Body of pancreas (tissue), 4 donors: Measurements from ENCODE around the gene DGCR6L.
"Not testable (repeated sequence)": the region's sequence is repeated elsewhere in the genome, so short reads cannot be mapped to it uniquely, and the experiment has no call there.

Experiments
- CTCF ChIP-seq, 7 experiments: fragments of 450-650 bp in 4 of 7; fragments of 200-600 bp in 3 of 7; sonication (generic) in 3 of 7; IDR thresholded peaks; one replicate each; pipeline ENCODE4 v1.5.1; 2016 to 2019; ENCODE audit warnings: antibody characterized with exemption in 7 of 7
- POLR2A ChIP-seq, 3 donors: fragments of 450-650 bp; IDR thresholded peaks; one replicate each; pipeline ENCODE4 v1.6.1; 2016; ENCODE audit warnings: antibody characterized with exemption in 3 of 3, mild to moderate bottlenecking in 2 of 3

DNA sequence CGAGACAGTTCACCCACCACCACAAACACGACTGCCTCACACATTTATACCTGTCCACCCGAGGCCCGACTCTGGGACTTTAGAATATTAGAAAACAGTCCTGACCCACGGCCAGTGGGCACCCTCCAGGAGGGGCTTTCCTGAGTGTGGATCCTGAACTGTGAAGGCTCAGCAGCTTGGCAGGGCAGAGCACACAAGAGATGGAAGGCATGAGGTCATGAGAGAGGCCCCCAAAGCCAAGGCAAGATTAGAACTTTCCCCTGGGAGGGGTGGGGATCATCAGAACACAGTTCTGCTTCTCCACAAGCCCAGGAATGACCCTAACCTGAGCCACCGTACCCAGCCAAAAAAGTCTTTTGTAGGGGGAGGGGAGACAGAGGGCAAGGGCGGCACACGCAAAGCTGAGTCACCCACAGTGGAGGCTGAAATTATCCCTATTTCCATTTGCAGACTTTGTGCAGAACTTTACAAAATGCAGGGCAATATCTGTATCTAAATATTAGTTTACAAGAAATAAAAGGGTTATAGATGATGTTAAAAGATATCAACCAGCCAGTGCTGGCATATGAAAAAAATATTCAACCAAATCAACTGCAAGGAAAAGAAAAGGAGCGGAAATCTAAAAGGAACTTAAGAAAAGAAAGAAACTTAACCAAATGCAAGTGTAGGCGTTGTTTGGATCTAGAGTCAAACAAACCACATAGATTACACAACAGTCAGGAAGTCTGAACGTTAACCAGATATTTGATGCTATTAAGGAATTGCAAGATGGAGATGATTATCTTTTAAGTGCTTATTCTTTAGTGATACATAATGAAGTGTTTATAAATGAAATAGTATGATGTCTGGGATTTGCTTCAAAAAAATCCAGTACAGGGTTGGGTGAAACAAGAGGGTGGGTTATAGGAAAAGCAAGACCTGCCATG is 44.7 kb upstream of the DGCR6L start:
- not testable (repeated sequence) for TF ChIP-seq POLR2A, CTCF (IDR thresholded peaks at IDR 0.05)
